ENCODE measurements around the gene PRSS12.
"Not testable (repeated sequence)": the region's sequence is repeated elsewhere in the genome, so short reads cannot be mapped to it uniquely, and the experiment has no call there.

- TF ChIP-seq SUZ12 (IDR thresholded peaks at IDR 0.05; ENCODE audit: extremely low read depth, insufficient read depth, insufficient read length); ZNF274 (IDR thresholded peaks at IDR 0.05; ENCODE audit: low read depth, low read length): not testable (repeated sequence)
Observed at GRCh38 chr4:118399883-118400282, 47.1 kb upstream of the PRSS12 start.
